ENCODE measurements around the gene FBXW10B.
"Not testable (repeated sequence)": the region's sequence is repeated elsewhere in the genome, so short reads cannot be mapped to it uniquely, and the experiment has no call there.

The FBXW10B gene, protein sequence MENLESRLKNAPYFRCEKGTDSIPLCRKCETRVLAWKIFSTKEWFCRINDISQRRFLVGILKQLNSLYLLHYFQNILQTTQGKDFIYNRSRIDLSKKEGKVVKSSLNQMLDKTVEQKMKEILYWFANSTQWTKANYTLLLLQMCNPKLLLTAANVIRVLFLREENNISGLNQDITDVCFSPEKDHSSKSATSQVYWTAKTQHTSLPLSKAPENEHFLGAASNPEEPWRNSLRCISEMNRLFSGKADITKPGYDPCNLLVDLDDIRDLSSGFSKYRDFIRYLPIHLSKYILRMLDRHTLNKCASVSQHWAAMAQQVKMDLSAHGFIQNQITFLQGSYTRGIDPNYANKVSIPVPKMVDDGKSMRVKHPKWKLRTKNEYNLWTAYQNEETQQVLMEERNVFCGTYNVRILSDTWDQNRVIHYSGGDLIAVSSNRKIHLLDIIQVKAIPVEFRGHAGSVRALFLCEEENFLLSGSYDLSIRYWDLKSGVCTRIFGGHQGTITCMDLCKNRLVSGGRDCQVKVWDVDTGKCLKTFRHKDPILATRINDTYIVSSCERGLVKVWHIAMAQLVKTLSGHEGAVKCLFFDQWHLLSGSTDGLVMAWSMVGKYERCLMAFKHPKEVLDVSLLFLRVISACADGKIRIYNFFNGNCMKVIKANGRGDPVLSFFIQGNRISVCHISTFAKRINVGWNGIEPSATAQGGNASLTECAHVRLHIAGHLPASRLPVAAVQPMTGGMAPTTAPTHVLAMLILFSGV

DNA sequence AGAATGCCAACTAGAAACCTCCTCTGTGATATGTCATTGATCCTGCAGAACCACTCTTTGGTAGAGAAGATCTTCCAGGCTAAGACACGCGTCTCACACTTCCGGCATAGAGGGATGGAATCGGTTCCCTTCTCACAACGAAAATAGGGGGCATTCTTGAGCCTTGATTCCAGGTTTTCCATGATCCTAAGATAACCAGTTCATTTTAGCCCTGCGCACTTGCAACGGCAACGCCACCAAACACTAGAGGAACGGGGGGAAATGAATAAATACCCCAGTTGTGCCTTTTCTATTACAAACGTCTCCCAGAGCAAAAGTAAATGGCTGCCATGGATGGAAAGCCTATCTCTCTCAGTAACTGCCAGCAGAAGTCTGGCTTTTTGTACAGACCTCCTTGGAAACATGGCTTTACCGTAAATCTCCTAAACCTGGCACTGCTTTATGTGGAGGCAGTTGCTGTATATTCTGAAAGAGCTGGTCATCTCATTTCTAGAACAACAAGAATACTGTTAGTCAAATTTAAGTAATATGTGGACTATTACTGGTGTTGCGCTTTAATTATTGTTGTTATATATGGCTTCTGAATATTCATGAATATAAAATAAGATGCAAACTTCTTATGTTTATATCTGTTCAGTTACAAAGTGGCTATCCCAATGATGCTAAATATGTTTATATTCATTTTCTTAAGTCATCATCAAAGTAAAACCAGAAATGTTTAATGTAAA is at the start of gene FBXW10B:
Gene FBXW10B (minus strand): TSS at position 374 of the 728 bp plus-strand sequence. CDS start 192 bp downstream, at position 182.
- not testable (repeated sequence) for H3K27ac ChIP-seq, H3K9me3 ChIP-seq, H3K36me3 ChIP-seq, H3K9ac ChIP-seq, H3K4me3 ChIP-seq, H4K20me1 ChIP-seq, H3K4me2 ChIP-seq, H3K4me1 ChIP-seq, H3K27me3 ChIP-seq

GRCh38 chr17:15663691-15664090 is 44.2 kb upstream of the FBXW10B start:
- Histone ChIP-seq H3K36me3 (peaks cover 23% of the 10 kb centered on the region), H3K4me1 (no peaks in the 10 kb centered on the region), H3K4me2 (no peak overlapping the region), H3K27me3 (no peaks in the 10 kb centered on the region), H3K9me3 (no peaks in the 10 kb centered on the region), H3K9ac (no peak overlapping the region), H3K27ac (no peak overlapping the region), H3K4me3 (no peak overlapping the region), H4K20me1 (no peaks in the 10 kb centered on the region)
- no peak for TF ChIP-seq Cebpa-rat (IDR thresholded peaks at IDR 0.05)

DNA sequence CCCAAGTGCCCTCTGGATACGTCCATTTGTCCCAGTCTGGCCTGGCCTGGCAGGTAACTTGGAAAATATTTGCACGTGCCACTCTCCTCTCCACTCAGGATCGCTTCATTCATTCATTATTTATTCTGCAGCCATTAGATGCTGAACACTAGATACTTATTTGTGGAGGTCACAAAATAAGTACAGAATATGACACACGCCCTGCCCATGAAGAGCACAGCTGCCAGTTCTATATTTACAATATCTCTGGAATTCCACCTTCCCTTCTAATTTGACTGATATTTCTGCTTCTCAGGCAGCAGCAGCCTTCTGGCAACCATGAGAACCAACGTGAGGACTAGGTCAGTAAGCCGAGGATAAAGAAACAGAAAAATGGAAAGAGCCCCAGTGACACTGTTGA is 43.7 kb upstream of the FBXW10B start:
- H3K27me3 ChIP-seq = no peaks in the 10 kb centered on the region
- no peaks in the 10 kb centered on the region for H3K9me3 ChIP-seq
- no peak overlapping the region for H3K27ac ChIP-seq
- peaks cover 23% of the 10 kb centered on the region for H3K36me3 ChIP-seq
- H3K4me3 ChIP-seq = no peak overlapping the region
- no peak overlapping the region for H3K4me2 ChIP-seq
- no peaks in the 10 kb centered on the region for H3K4me1 ChIP-seq
- H4K20me1 ChIP-seq = no peaks in the 10 kb centered on the region
- H3K9ac ChIP-seq = no peak overlapping the region
- no peak for TF ChIP-seq Cebpa-rat (IDR thresholded peaks at IDR 0.05)

GRCh38 chr17:15662681-15663080 is 43.2 kb upstream of the FBXW10B start:
- no peak overlapping the region for H3K4me3 ChIP-seq
- H3K9ac ChIP-seq = no peak overlapping the region
- no peaks in the 10 kb centered on the region for H3K27me3 ChIP-seq
- no peak overlapping the region for H3K4me2 ChIP-seq
- no peaks in the 10 kb centered on the region for H4K20me1 ChIP-seq
- H3K4me1 ChIP-seq = no peaks in the 10 kb centered on the region
- peaks cover 25% of the 10 kb centered on the region for H3K36me3 ChIP-seq
- TF ChIP-seq Cebpa-rat (IDR thresholded peaks at IDR 0.05) = no peak
- no peaks in the 10 kb centered on the region for H3K9me3 ChIP-seq
- no peak overlapping the region for H3K27ac ChIP-seq

DNA sequence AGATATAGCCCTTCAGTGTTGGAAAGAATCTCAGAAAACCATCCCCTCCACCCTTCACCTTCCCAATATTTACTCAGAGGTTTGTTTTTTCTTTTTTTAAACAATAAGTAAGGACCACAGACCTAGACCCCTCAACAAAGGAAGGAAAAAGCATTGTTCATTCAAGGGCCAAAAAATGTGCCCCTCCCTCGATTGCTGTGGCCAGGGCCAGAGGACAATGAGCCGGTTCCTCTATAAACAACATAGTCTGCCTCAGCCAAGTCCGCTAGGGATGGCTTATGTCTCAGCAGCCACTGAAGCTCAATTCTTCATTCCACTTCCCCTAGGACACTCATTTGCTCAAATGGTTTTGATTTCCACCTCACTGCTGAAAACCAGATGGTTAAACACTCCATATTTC is 40.6 kb upstream of the FBXW10B start:
- TF ChIP-seq Cebpa-rat (IDR thresholded peaks at IDR 0.05) = no peak
- Histone ChIP-seq H4K20me1 (no peaks in the 10 kb centered on the region), H3K9me3 (no peaks in the 10 kb centered on the region), H3K9ac (no peak overlapping the region), H3K27me3 (no peaks in the 10 kb centered on the region), H3K36me3 (peaks cover 29% of the 10 kb centered on the region), H3K4me1 (no peaks in the 10 kb centered on the region), H3K4me3 (no peak overlapping the region), H3K4me2 (no peak overlapping the region), H3K27ac (no peak overlapping the region)

DNA sequence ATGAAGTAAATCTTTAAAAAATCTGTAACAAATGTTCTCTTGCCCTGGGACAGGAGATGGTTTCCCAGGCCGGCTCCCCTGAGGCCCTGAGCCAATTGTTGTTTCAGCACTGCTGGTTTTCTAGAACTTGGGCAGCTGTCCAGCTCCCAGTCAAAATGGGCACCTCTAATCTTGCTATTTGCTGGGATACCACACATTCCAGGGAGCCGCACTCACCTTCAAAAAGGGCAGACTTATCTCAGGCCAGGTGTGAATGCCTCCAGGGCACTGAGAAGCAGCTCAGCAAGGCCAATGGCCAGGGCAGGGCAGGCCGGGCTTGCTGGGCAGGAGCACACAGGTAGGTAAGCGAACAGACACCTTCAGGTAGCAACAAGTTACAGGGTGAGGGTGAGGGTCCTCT is 40.2 kb upstream of the FBXW10B start:
- Histone ChIP-seq H3K9me3 (no peaks in the 10 kb centered on the region), H3K27ac (no peak overlapping the region), H3K9ac (no peak overlapping the region), H3K27me3 (no peaks in the 10 kb centered on the region), H3K4me2 (no peak overlapping the region), H3K4me3 (no peak overlapping the region), H3K4me1 (no peaks in the 10 kb centered on the region), H3K36me3 (peaks cover 25% of the 10 kb centered on the region), H4K20me1 (no peaks in the 10 kb centered on the region)
- TF ChIP-seq Cebpa-rat (IDR thresholded peaks at IDR 0.05) = no peak

- no peaks in the 10 kb centered on the region for H3K9me3 ChIP-seq
- no peak overlapping the region for H3K4me3 ChIP-seq
- H3K9ac ChIP-seq = no peak overlapping the region
- H3K4me2 ChIP-seq = no peak overlapping the region
- H3K27me3 ChIP-seq = no peaks in the 10 kb centered on the region
- TF ChIP-seq Cebpa-rat (IDR thresholded peaks at IDR 0.05) = no peak
- H4K20me1 ChIP-seq = no peaks in the 10 kb centered on the region
- peaks cover 21% of the 10 kb centered on the region for H3K36me3 ChIP-seq
- H3K27ac ChIP-seq = no peak overlapping the region
- no peaks in the 10 kb centered on the region for H3K4me1 ChIP-seq
Observed at GRCh38 chr17:15659236-15659635, 39.7 kb upstream of the FBXW10B start.

GRCh38 chr17:15658296-15658695 is 38.8 kb upstream of the FBXW10B start:
- H3K9me3 ChIP-seq = no peaks in the 10 kb centered on the region
- H3K4me1 ChIP-seq = no peaks in the 10 kb centered on the region
- H3K27ac ChIP-seq = no peak overlapping the region
- no peak overlapping the region for H3K4me2 ChIP-seq
- peaks cover 11% of the 10 kb centered on the region; the same call in 1 of the 2 replicates for H3K36me3 ChIP-seq
- no peak for TF ChIP-seq Cebpa-rat (IDR thresholded peaks at IDR 0.05)
- H3K4me3 ChIP-seq = no peak overlapping the region
- no peaks in the 10 kb centered on the region for H3K27me3 ChIP-seq
- H3K9ac ChIP-seq = no peak overlapping the region
- H4K20me1 ChIP-seq = no peaks in the 10 kb centered on the region

DNA sequence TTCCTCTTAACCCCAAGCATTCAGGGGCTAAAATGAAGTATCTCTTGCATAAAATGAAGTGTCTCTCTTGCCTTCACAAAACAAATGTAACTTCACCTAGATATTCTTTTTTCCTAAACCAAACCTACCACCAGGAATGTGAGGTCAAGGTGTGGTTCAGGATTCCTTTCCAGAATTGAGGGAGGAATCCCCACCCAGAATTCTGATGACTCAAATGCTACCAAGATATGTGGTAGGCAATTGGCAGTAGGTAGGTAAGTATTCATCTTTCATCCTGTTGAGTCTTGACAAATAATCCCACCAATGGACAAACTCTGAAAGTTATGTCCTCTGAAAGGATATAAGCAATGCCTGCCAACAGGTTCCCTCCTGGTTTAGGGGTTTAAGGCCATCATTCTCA is 38.4 kb upstream of the FBXW10B start:
- H3K4me3 ChIP-seq = no peak overlapping the region
- no peaks in the 10 kb centered on the region for H3K4me1 ChIP-seq
- H3K27me3 ChIP-seq = no peaks in the 10 kb centered on the region
- no peaks in the 10 kb centered on the region for H3K9me3 ChIP-seq
- H4K20me1 ChIP-seq = no peaks in the 10 kb centered on the region
- no peak overlapping the region for H3K4me2 ChIP-seq
- no peak overlapping the region for H3K9ac ChIP-seq
- H3K36me3 ChIP-seq = 0 out of 2 replicates have a peak, but pooled peaks cover 8% of the 10 kb centered on the region
- no peak overlapping the region for H3K27ac ChIP-seq
- TF ChIP-seq Cebpa-rat (IDR thresholded peaks at IDR 0.05) = no peak

Data from BLaER1 (cell line).